Coronary artery (tissue), 2 donors: ENCODE measurements around the gene ERCC6L2.

Experiments
- DNase-seq: peaks from one replicate; pipeline ENCODE4 v3.0.0-alpha.2; 2017; ENCODE audit warnings: low spot score
- H3K27ac ChIP-seq, 2 donors: fragments of 200-600 bp; sonication (generic); one replicate each; pipeline ENCODE4 v1.5.1; 2016 to 2019
- H3K4me3 ChIP-seq: fragments of 200-600 bp; sonication (generic); 2 replicates; pipeline ENCODE4 v1.5.1; 2016; ENCODE audit warnings: mild to moderate bottlenecking, moderate library complexity
- TF ChIP-seq, protein P1 (sequence below): fragments of 200-600 bp; sonication (generic); IDR thresholded peaks from one replicate; pipeline ENCODE4 v1.5.1; 2019; ENCODE audit warnings: antibody characterized with exemption

Gene ERCC6L2

GRCh38 chr9:95875305-95876137 lies at the start of gene ERCC6L2:
ERCC6L2 (plus strand) TSS chr9:95875691; CDS start chr9:95876039, 348 bp downstream.
- Histone ChIP-seq H3K4me3 (no peak within 1 kb of the TSS), H3K27ac (peak within 1 kb of the TSS in 1 of 2 donors; percentile 99)
- DNase-seq: peak; percentile 97
- TF ChIP-seq, protein P1, sequence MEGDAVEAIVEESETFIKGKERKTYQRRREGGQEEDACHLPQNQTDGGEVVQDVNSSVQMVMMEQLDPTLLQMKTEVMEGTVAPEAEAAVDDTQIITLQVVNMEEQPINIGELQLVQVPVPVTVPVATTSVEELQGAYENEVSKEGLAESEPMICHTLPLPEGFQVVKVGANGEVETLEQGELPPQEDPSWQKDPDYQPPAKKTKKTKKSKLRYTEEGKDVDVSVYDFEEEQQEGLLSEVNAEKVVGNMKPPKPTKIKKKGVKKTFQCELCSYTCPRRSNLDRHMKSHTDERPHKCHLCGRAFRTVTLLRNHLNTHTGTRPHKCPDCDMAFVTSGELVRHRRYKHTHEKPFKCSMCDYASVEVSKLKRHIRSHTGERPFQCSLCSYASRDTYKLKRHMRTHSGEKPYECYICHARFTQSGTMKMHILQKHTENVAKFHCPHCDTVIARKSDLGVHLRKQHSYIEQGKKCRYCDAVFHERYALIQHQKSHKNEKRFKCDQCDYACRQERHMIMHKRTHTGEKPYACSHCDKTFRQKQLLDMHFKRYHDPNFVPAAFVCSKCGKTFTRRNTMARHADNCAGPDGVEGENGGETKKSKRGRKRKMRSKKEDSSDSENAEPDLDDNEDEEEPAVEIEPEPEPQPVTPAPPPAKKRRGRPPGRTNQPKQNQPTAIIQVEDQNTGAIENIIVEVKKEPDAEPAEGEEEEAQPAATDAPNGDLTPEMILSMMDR: no peak

DNA sequence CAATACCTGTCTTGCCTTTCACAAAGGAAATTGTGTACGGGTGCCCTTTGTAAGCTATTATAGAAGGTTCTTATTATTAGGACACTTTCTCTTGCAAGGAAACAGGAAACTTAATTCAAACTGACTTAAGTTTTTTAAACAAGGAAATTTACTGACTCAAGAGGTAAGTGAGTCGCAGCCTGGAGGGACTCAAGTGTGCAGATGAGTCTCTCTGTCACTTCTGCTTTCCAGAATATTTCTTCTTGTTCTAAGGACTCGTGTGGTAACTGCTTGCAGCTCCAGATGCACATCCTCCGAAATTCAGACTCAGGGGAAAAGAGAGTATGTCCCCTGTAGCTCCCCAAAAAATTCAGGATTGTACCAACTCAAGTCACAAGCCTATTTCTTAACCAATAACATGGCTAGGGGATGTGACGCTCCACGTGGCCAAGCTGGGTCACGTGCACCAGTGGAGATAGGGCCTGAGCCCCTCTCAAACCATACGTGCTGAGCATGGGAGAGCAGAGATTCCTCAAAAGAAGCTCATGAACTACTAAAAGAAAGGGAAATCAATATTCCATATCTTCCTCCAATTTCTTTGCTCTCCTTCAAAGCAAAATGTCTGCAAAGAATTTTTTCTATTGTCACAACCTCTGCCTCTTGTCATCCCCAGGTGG lies 49.2 kb upstream of the ERCC6L2 start:
- no peak overlapping the region for H3K4me3 ChIP-seq
- TF ChIP-seq, protein P1: no peak
- H3K27ac ChIP-seq: no peak overlapping the region
- DNase-seq: no peak

GRCh38 chr9:95830768-95831167 lies 44.7 kb upstream of the ERCC6L2 start:
- no peak for DNase-seq
- TF ChIP-seq, protein P1: no peak
- H3K27ac ChIP-seq: no peak overlapping the region
- H3K4me3 ChIP-seq: no peak overlapping the region

GRCh38 chr9:95831810-95832209 lies 43.7 kb upstream of the ERCC6L2 start:
- no peak for DNase-seq
- TF ChIP-seq, protein P1: no peak
- Histone ChIP-seq H3K27ac (no peak overlapping the region), H3K4me3 (no peak overlapping the region)

- H3K4me3 ChIP-seq: no peak overlapping the region
- no peak for DNase-seq
- peak overlapping the region in 1 of 2 donors; percentile 6 for H3K27ac ChIP-seq
- TF ChIP-seq, protein P1: no peak
These were observed 41.8 kb upstream of the ERCC6L2 start for GRCh38 chr9:95833546-95834178.

GRCh38 chr9:95834281-95834907 lies 41.1 kb upstream of the ERCC6L2 start:
- TF ChIP-seq, protein P1: no peak
- DNase-seq: no peak
- Histone ChIP-seq H3K27ac (no peak overlapping the region), H3K4me3 (no peak overlapping the region)
